ENCODE results near the gene MPDZ.

Gene MPDZ

DNA sequence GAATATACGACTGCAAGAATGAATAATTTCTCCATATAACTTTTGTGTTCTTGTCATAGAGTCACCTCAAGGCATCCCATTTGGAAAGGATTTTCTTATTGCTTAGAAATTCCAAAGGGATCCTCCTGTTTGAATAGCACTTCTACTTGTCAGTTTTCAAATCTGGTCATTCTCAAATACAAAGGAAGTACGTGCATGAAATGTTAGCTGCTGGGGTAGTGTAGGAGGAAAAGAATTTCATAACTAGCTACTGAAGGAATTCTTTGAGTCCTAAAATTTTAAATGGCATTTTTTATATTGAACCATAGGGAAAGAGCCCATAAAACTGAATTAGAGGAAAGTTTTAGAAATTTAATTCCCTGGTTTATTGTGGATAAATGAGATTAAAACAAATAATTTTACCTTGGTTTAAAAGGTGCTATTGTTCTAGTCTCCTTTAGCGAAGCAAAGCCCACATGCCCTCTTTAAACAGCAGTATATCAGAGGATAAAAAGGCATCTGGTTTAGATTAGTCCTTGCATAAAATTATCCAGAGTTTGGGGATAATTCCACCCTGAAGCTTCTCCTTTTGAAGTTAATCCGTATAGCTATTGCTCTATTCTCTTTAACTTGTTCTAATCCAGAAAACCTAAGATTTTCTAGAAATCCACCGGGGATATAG is 2.0 kb upstream of the MPDZ start:
- ATAC-seq (ENCODE audit: insufficient read depth, low read depth): no peak
- H3K9ac ChIP-seq (ENCODE audit: low read depth, low read length): no peak overlapping the region
- H3K36me3 ChIP-seq (ENCODE audit: insufficient read depth, low read length): no peaks in the 10 kb centered on the region
- H3K79me2 ChIP-seq (ENCODE audit: insufficient read depth, low read length): no peaks in the 10 kb centered on the region
- no peaks in the 10 kb centered on the region for H3K9me3 ChIP-seq (ENCODE audit: insufficient read depth, low read length, severe bottlenecking)
- H3K4me1 ChIP-seq (ENCODE audit: insufficient read depth, low read length): no peaks in the 10 kb centered on the region
- no peak for TF ChIP-seq EZH2 (IDR thresholded peaks at IDR 0.05; ENCODE audit: borderline replicate concordance, low read depth, low read length, severe bottlenecking)
- TF ChIP-seq, protein P1, sequence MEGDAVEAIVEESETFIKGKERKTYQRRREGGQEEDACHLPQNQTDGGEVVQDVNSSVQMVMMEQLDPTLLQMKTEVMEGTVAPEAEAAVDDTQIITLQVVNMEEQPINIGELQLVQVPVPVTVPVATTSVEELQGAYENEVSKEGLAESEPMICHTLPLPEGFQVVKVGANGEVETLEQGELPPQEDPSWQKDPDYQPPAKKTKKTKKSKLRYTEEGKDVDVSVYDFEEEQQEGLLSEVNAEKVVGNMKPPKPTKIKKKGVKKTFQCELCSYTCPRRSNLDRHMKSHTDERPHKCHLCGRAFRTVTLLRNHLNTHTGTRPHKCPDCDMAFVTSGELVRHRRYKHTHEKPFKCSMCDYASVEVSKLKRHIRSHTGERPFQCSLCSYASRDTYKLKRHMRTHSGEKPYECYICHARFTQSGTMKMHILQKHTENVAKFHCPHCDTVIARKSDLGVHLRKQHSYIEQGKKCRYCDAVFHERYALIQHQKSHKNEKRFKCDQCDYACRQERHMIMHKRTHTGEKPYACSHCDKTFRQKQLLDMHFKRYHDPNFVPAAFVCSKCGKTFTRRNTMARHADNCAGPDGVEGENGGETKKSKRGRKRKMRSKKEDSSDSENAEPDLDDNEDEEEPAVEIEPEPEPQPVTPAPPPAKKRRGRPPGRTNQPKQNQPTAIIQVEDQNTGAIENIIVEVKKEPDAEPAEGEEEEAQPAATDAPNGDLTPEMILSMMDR (IDR thresholded peaks at IDR 0.05; ENCODE audit: borderline replicate concordance, extremely low read depth, low read length, poor library complexity, severe bottlenecking): no peak
- no peak overlapping the region for H3K4me2 ChIP-seq (ENCODE audit: insufficient read depth, low read length)
- H4K20me1 ChIP-seq (ENCODE audit: insufficient read depth, low read length): no peaks in the 10 kb centered on the region
- no peak overlapping the region for H2AFZ ChIP-seq (ENCODE audit: low read depth, low read length)
- no peak for DNase-seq
- no peaks in the 10 kb centered on the region for H3K27me3 ChIP-seq (ENCODE audit: insufficient read depth, low read length, poor library complexity)
- no peak overlapping the region for H3K4me3 ChIP-seq (ENCODE audit: low read depth in 1 of 2, low read length in 2 of 2)
- no peak overlapping the region for H3K27ac ChIP-seq (ENCODE audit: low read length)

DNA sequence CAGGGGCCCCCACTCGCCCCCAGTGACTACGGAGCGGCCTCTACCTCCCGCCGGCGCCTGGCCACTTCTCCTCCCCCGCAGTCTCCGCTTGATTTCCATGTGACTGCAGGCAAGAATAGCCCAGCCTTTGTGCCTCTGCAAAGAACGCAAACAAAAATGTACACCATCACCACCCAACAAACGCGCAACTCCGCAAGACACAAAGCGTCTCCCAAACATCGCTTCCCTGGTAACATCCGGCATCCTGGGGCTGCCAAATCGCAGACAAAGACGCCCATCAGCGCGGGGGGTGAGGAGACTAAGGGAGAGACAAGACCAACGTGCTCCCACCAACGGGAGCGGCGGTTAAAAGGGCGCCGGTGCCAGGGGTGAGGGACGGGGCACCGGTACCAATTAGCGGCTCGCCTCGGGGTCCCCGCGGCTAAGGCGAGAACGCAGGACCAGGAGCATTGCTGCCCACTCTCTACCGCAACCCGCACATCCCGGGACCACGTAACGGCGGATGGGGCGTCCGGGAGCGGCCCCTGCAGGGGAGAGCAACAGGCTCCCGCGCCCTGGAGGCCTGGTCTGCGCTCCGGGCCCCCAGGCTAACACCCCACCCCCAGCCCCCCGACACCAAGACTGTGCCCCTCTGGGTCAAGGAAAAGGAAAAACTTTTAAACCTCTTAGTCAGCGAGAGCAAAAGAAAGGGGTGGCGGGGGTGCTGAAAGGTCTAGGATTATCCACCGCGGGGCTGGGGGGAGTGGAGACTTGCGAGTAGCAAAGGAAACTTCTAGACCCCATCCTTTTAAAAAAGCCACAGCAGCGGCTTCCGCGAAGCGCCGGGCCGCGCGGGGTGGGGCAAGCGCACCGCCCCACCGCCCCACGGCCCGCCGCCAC is 885 bp downstream of the MPDZ start:
- H3K27ac ChIP-seq (ENCODE audit: low read length): no peak overlapping the region

DNA sequence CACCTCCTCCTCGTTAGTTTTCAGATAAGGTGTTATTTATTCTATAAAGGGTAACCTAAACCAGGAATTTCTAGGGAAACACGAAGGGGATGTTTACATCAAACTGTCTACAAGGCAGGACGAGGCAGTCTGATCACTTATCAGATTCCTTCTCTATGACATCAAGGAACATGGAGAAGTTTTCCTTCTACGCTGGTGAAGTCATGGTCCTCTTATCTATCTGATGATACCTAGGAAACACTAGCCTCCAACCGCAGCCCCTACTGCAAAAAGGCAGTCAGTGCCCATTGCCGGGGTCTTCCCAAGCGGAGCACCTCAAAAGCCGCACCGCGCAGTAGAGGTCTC is 1.5 kb downstream of the MPDZ start:
- no peaks in the 10 kb centered on the region for H3K9me3 ChIP-seq (ENCODE audit: insufficient read depth, low read length, severe bottlenecking)
- H3K79me2 ChIP-seq (ENCODE audit: insufficient read depth, low read length): no peaks in the 10 kb centered on the region
- no peak overlapping the region for H3K9ac ChIP-seq (ENCODE audit: low read depth, low read length)
- H2AFZ ChIP-seq (ENCODE audit: low read depth, low read length): no peak overlapping the region
- no peaks in the 10 kb centered on the region for H3K27me3 ChIP-seq (ENCODE audit: insufficient read depth, low read length, poor library complexity)
- ATAC-seq (ENCODE audit: insufficient read depth, low read depth) (no peak), DNase-seq (no peak)
- H3K27ac ChIP-seq (ENCODE audit: low read length): no peak overlapping the region
- H3K4me1 ChIP-seq (ENCODE audit: insufficient read depth, low read length): no peaks in the 10 kb centered on the region
- H3K4me2 ChIP-seq (ENCODE audit: insufficient read depth, low read length): no peak overlapping the region
- no peak overlapping the region for H3K4me3 ChIP-seq (ENCODE audit: low read depth in 1 of 2, low read length in 2 of 2)
- TF ChIP-seq EZH2 (IDR thresholded peaks at IDR 0.05; ENCODE audit: borderline replicate concordance, low read depth, low read length, severe bottlenecking): no peak
- TF ChIP-seq, protein P1 (IDR thresholded peaks at IDR 0.05; ENCODE audit: borderline replicate concordance, extremely low read depth, low read length, poor library complexity, severe bottlenecking): no peak
- no peaks in the 10 kb centered on the region for H4K20me1 ChIP-seq (ENCODE audit: insufficient read depth, low read length)
- no peaks in the 10 kb centered on the region for H3K36me3 ChIP-seq (ENCODE audit: insufficient read depth, low read length)

More for the DNA sequence above, 885 bp downstream of the MPDZ start:
- no peaks in the 10 kb centered on the region for H3K79me2 ChIP-seq (ENCODE audit: insufficient read depth, low read length)
- DNase-seq (no peak), ATAC-seq (ENCODE audit: insufficient read depth, low read depth) (no peak)
- TF ChIP-seq EZH2 (IDR thresholded peaks at IDR 0.05; ENCODE audit: borderline replicate concordance, low read depth, low read length, severe bottlenecking): no peak
- TF ChIP-seq, protein P1 (IDR thresholded peaks at IDR 0.05; ENCODE audit: borderline replicate concordance, extremely low read depth, low read length, poor library complexity, severe bottlenecking): no peak
- no peaks in the 10 kb centered on the region for H3K27me3 ChIP-seq (ENCODE audit: insufficient read depth, low read length, poor library complexity)
- H3K9me3 ChIP-seq (ENCODE audit: insufficient read depth, low read length, severe bottlenecking): no peaks in the 10 kb centered on the region
- no peak overlapping the region for H3K4me3 ChIP-seq (ENCODE audit: low read depth in 1 of 2, low read length in 2 of 2)
- H3K9ac ChIP-seq (ENCODE audit: low read depth, low read length): no peak overlapping the region
- H4K20me1 ChIP-seq (ENCODE audit: insufficient read depth, low read length): no peaks in the 10 kb centered on the region
- H3K36me3 ChIP-seq (ENCODE audit: insufficient read depth, low read length): no peaks in the 10 kb centered on the region
- H3K4me1 ChIP-seq (ENCODE audit: insufficient read depth, low read length): no peaks in the 10 kb centered on the region
- no peak overlapping the region for H2AFZ ChIP-seq (ENCODE audit: low read depth, low read length)
- no peak overlapping the region for H3K4me2 ChIP-seq (ENCODE audit: insufficient read depth, low read length)
